Uterus (tissue), 4 donors: ENCODE measurements around the gene CKB. TPM values are rescaled to one million over a fixed set of nuclear protein-coding genes. Genes with fewer than 3 reads are reported as not detected.
A peak's percentile ranks its signal among the peaks of the same experiment; 100 is the strongest.
"Not testable (repeated sequence)": the region's sequence is repeated elsewhere in the genome, so short reads cannot be mapped to it uniquely, and the experiment has no call there.

Experiments
- DNase-seq, 2 donors: peaks; one replicate each; pipeline ENCODE4 v3.0.0-alpha.2; 2019 to 2020
- H3K27ac ChIP-seq, 2 donors: fragments of 200-600 bp; sonication (generic); 1 replicate in 1 of 2; 2 replicates in 1 of 2; pipeline ENCODE4 v1.5.1; 2016 to 2018
- H3K27me3 ChIP-seq, 2 donors: fragments of 200-600 bp; sonication (generic); one replicate each; pipeline ENCODE4 v1.5.1; 2018 to 2019; ENCODE audit warnings: control low read depth in 1 of 2
- H3K36me3 ChIP-seq, 2 donors: fragments of 200-600 bp; sonication (generic); one replicate each; pipeline ENCODE4 v1.5.1; 2019; ENCODE audit warnings: control low read depth in 1 of 2
- H3K4me1 ChIP-seq, 2 donors: fragments of 200-600 bp; sonication (generic); one replicate each; pipeline ENCODE4 v1.5.1; 2018 to 2019; ENCODE audit warnings: control low read depth in 1 of 2
- H3K4me3 ChIP-seq, 2 donors: fragments of 200-600 bp; sonication (generic); 1 replicate in 1 of 2; 2 replicates in 1 of 2; pipeline ENCODE4 v1.5.1; 2018 to 2019; ENCODE audit warnings: mild to moderate bottlenecking in 1 of 2
- H3K9me3 ChIP-seq, 2 donors: fragments of 200-600 bp; sonication (generic); one replicate each; pipeline ENCODE4 v1.5.1; 2019; ENCODE audit warnings: control low read depth in 1 of 2
- POLR2A ChIP-seq, 2 donors: fragments of 450-650 bp; IDR thresholded peaks; one replicate each; pipeline ENCODE4 v1.6.1; 2016; ENCODE audit warnings: antibody characterized with exemption in 2 of 2, mild to moderate bottlenecking in 1 of 2, moderate library complexity in 1 of 2
- intact Hi-C: fragments of 100-400 bp; cut with DNase I; formaldehyde crosslinking; loops from one replicate; pipeline ENCODE4 v1.15.1; 2023; ENCODE audit warnings: low total_unique reads
- total RNA-seq, 4 donors: library from RNA; depleted of rRNA in 3 of 4; stranded (reverse); fragments of >200 nt in 3 of 4; gene quantifications; one replicate each; pipeline versions ENCODE4 v1.1.0 to v1.2.4, GENCODE V29; 2014 to 2023
- TF ChIP-seq, protein P1 (sequence below), 4 experiments: fragments of 200-600 bp in 2 of 4; fragments of 450-650 bp in 2 of 4; sonication (generic) in 2 of 4; IDR thresholded peaks; one replicate each; pipeline ENCODE4 v1.5.1; 2016 to 2019; ENCODE audit warnings: antibody characterized with exemption in 4 of 4, mild to moderate bottlenecking in 2 of 4, moderate library complexity in 1 of 4
- donor health status: DM: yes; HTN: yes; CAD: no.

The CKB gene
- total RNA-seq, 4 donors from 2014 or later = 96.2 to 291 (median 218) TPM

DNA sequence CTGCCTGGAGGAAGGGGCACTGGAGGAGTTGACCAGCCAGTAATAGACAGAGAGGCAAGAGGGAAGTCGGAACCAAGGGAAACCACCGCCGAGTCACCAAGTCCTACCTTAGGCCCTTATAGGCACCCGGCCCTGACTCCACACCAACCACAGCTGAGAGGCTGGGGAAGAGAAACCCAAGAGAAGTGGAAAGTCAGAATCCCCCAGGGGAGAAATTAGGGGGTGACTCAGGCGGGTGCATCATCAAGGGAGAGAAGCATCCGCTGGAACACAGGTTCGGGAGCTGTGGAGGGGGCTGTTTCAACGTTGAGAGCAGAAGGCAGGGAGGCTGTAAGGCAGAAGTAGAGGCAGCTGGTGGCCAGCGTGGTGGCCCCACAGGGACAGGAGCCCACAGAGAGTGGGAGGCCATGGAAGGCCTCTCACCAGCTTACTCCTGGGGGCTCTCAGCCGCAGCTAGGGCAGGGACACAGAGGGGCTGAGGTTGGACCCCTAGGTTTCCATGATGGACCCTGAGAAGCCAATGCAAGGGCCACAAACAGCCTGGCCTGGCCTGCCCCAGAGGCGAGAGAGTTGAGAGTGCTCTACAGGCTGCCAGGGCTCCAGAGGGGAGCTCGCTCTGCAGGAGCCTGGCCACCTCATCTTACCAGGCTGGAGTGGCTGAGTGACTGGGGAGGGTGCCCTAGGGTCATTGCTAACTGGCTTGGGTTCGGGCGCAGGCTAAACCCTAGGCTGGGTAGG lies 4.9 kb upstream of the CKB start:
- H3K27ac ChIP-seq = peak overlapping the region; percentile 88 to 96
- no peaks in the 10 kb centered on the region for H3K27me3 ChIP-seq
- no peaks in the 10 kb centered on the region for H3K36me3 ChIP-seq
- no peaks in the 10 kb centered on the region for H3K9me3 ChIP-seq
- no peak for TF ChIP-seq POLR2A (IDR thresholded peaks at IDR 0.05)
- TF ChIP-seq, protein P1, sequence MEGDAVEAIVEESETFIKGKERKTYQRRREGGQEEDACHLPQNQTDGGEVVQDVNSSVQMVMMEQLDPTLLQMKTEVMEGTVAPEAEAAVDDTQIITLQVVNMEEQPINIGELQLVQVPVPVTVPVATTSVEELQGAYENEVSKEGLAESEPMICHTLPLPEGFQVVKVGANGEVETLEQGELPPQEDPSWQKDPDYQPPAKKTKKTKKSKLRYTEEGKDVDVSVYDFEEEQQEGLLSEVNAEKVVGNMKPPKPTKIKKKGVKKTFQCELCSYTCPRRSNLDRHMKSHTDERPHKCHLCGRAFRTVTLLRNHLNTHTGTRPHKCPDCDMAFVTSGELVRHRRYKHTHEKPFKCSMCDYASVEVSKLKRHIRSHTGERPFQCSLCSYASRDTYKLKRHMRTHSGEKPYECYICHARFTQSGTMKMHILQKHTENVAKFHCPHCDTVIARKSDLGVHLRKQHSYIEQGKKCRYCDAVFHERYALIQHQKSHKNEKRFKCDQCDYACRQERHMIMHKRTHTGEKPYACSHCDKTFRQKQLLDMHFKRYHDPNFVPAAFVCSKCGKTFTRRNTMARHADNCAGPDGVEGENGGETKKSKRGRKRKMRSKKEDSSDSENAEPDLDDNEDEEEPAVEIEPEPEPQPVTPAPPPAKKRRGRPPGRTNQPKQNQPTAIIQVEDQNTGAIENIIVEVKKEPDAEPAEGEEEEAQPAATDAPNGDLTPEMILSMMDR (IDR thresholded peaks at IDR 0.05) = no peak
- no peak overlapping the region for H3K4me3 ChIP-seq
- peak in 1 of 2 donors; percentile 20 for DNase-seq
- H3K4me1 ChIP-seq = peaks cover 0 to 27% of the 10 kb centered on the region in 2 donors
- intact Hi-C loops = no loop called here

DNA sequence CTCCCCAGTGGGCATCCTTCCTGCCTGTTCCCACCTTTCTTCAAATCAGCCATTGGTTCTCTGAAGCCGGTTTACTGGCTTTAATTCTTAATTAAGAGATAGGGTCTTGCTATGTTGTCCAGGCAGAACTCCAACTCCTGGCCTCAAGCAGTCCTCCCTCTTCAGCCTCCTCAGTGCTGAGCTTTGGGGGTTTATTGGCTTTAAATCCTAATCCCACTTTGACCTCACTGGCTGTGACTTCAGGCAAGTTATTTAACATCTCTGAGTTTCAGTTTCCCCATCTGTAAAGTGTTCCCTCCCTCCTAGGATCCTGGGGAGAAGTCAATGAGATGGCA lies 4.3 kb upstream of the CKB start:
- Histone ChIP-seq H3K4me3 (no peak overlapping the region), H3K9me3 (no peaks in the 10 kb centered on the region), H3K27ac (peak overlapping the region; percentile 88 to 96), H3K36me3 (no peaks in the 10 kb centered on the region), H3K4me1 (peaks cover 0 to 27% of the 10 kb centered on the region in 2 donors), H3K27me3 (no peaks in the 10 kb centered on the region)
- intact Hi-C loops = no loop called here
- no peak for DNase-seq
- TF ChIP-seq, protein P1 (IDR thresholded peaks at IDR 0.05) = no peak
- TF ChIP-seq POLR2A (IDR thresholded peaks at IDR 0.05) = no peak

DNA sequence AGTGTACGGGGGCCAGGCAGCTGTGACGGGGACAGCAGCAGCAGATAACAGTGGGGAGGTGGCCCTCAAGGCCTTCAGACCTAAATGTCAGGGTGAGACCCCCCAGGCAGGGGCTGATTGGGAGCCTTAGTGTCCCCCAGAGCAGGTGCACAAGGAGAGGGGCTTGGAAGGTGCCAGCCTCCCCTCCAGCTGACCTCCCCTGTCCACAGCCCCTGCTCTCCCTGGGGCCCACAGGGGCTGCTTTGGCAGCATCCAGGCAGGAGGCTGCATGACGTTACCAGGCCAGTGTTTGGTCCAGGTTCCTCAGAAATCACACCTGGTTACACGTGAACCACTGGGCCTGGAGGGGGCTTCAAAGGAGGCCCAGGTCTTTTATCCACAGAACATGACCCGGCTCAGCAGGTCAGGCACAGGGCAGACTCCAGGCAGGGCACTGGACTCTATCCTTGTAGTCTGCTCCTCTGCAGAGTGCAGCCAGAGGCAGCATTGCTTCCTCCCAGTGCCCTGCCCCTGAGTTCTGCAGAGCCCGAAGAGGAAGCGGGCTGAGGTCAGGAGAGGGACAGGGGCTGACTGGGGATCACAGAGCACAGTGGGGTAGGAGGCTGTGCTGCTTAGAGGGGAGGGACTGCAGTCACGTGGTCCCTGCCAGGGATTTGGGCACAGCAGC lies 3.8 kb upstream of the CKB start:
- no peaks in the 10 kb centered on the region for H3K36me3 ChIP-seq
- no peaks in the 10 kb centered on the region for H3K9me3 ChIP-seq
- no peaks in the 10 kb centered on the region for H3K27me3 ChIP-seq
- intact Hi-C loops = no loop called here
- TF ChIP-seq POLR2A (IDR thresholded peaks at IDR 0.05) = no peak
- TF ChIP-seq, protein P1 (IDR thresholded peaks at IDR 0.05) = no peak
- no peak for DNase-seq
- H3K4me3 ChIP-seq = no peak overlapping the region
- peak overlapping the region in 1 of 2 donors; percentile 88 for H3K27ac ChIP-seq
- H3K4me1 ChIP-seq = peaks cover 0 to 27% of the 10 kb centered on the region in 2 donors

DNA sequence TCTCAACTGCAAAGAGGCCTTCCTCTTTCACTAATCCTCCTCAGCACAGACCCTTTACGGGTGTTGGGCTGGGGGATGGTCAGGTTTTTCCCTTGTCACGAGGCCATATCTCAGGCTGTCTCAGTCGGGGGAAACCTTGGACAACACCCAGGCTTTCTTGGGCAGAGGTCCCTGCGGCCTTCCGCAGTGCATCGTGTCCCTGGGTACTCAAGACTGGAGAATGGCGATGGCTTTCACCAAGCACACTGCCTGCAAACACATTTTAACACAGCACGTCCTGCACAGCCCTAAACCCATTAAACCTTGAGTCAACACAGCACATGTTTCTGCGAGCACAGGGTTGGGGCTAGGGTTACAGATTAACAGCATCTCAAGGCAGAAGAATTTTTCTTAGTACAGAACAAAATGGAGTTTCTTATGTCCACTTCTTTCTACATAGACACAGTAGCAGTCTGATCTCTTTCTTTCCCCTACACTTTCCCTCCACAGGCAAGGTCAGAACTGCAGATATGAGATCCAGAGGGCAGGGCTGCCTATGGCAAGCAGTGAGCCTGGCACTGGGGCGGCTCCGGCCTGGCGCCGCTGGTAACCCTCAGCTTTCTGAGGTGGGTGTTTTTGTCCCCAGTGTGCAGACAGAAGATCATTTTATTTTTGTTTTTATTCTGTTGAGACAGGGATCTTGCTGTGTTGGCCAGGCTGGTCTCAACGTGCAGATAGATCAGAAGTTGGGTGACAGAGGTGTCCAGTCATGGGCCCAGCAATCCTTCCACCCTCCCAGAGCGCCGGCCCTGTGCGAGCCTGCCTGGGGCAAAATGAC lies 3.0 kb upstream of the CKB start:
- H3K9me3 ChIP-seq, H3K27ac ChIP-seq, intact Hi-C loops, H3K4me3 ChIP-seq, H3K36me3 ChIP-seq, DNase-seq, H3K27me3 ChIP-seq: not testable (repeated sequence)
- H3K4me1 ChIP-seq = peaks cover 0 to 27% of the 10 kb centered on the region in 2 donors

DNA sequence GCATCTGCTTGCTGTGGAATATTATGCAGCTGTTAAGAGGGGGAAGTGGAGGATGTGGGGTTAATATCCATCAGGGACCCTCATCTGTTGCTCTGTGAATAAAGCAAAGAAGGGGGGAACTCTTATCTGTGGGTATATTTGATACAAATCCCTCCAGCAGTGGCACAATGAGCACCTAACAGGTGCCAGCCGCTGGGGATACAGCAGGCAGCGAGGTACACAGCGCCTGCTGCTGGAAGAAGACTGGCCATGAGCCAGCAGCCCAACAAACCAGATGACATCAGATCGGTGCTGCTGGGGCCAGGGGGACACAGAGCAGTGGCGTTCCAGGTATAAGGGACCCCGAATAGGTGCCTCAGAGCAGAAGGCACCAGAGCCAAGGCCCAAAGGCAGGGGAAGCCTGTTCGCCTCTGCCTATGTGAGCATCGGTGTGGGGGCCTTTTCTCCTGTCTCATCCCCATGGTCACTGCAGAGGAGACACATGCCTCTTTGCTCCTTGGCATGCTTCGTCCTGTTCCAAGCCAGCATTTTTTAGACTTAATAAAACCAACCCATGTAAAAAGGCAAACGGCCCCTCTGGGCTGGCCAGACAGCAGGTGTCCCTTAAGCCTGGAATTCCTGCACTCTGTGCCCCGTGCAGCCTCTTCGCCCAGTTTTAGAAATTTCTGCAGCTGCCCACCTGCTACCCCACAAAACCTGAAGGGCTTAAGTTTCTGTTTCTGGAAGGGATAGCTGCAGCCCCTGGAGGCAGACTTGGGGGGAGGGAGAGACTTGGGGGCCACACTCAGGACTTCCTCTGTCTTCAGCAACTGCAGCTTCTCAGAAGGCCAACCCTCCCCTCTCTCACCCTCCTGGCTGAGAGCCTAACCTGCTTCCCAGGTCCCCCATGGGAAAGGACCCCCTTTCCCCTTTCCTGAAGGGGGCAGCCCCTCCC lies 1.6 kb upstream of the CKB start:
- no peak for TF ChIP-seq POLR2A (IDR thresholded peaks at IDR 0.05)
- TF ChIP-seq, protein P1 (IDR thresholded peaks at IDR 0.05) = no peak
- intact Hi-C loops = no loop called here
- Histone ChIP-seq H3K36me3 (no peaks in the 10 kb centered on the region), H3K4me3 (no peak overlapping the region), H3K9me3 (no peaks in the 10 kb centered on the region), H3K27me3 (no peaks in the 10 kb centered on the region), H3K4me1 (peaks cover 0 to 24% of the 10 kb centered on the region in 2 donors), H3K27ac (no peak overlapping the region)
- no peak for DNase-seq
